Heart right ventricle (tissue), 16 donors: ENCODE measurements around the gene NEO1. TPM values are rescaled to one million over a fixed set of nuclear protein-coding genes. Genes with fewer than 3 reads are reported as not detected.

Experiments used
- ATAC-seq, 8 donors: fragments of 200-7000 bp; cut with Tn5 transposase; one replicate each; pipeline ENCODE4 v1.9.1; 2020; ENCODE audit warnings: mild to moderate bottlenecking in 8 of 8, moderate library complexity in 8 of 8, moderate number of reproducible peaks in 1 of 8
- DNase-seq, 2 donors: peaks; one replicate each; pipeline ENCODE4 v3.0.0-alpha.2; 2020
- H3K27ac ChIP-seq, 10 donors: fragments of 200-600 bp; sonication (generic) in 2 of 10; one replicate each; pipeline versions ENCODE4 v1.5.0 to v1.8.0; 2020 to 2022; ENCODE audit warnings: mild to moderate bottlenecking in 3 of 10
- H3K27me3 ChIP-seq, 7 donors: fragments of 200-600 bp; one replicate each; pipeline ENCODE4 v1.8.0; 2021 to 2022; ENCODE audit warnings: mild to moderate bottlenecking in 2 of 7
- H3K36me3 ChIP-seq, 9 donors: fragments of 200-600 bp; sonication (generic) in 1 of 9; one replicate each; pipeline versions ENCODE4 v1.5.0 to v1.8.0; 2020 to 2022; ENCODE audit warnings: mild to moderate bottlenecking in 2 of 9
- H3K4me1 ChIP-seq, 9 donors: fragments of 200-600 bp; sonication (generic) in 1 of 9; one replicate each; pipeline versions ENCODE4 v1.5.0 to v1.8.0; 2020 to 2022; ENCODE audit warnings: mild to moderate bottlenecking in 4 of 9
- H3K4me3 ChIP-seq, 10 donors: fragments of 200-600 bp; sonication (generic) in 2 of 10; one replicate each; pipeline versions ENCODE4 v1.5.0 to v1.8.0; 2020 to 2022; ENCODE audit warnings: mild to moderate bottlenecking in 7 of 10, moderate library complexity in 2 of 10
- H3K9me3 ChIP-seq, 11 donors: fragments of 200-600 bp in 10 of 11; sonication (generic) in 2 of 11; one replicate each; pipeline versions ENCODE4 v1.5.0 to v1.8.0; 2013 to 2022; ENCODE audit warnings: mild to moderate bottlenecking in 2 of 11, control low read depth in 1 of 11, moderate library complexity in 1 of 11
- CTCF ChIP-seq, 9 donors: fragments of 200-600 bp; sonication (generic) in 2 of 9; IDR thresholded peaks; one replicate each; pipeline versions ENCODE4 v1.5.0 to v1.8.0; 2021 to 2022; ENCODE audit warnings: antibody characterized with exemption in 9 of 9, mild to moderate bottlenecking in 5 of 9, moderate library complexity in 1 of 9
- WGBS, 2 donors: extraction: QIAGEN DNeasy Blood & Tissue Kit; methylation state at CpG; one replicate each; pipeline ENCODE4 v1.1.7; 2013; ENCODE audit warnings: inconsistent platforms in 1 of 2; 5-methylcytosine and 5-hydroxymethylcytosine counted together
- intact Hi-C, 10 donors: fragments of 100-400 bp; cut with DNase I; formaldehyde crosslinking; loops; one replicate each; pipeline versions ENCODE4 v1.11.1 to v1.14.2; 2022
- polyA plus RNA-seq, 2 donors: library from polyadenylated mRNA; stranded (reverse); fragments of 200-250 nt; gene quantifications; one replicate each; pipeline ENCODE4 v1.2.3, GENCODE V29; 2013
- total RNA-seq, 10 donors: library from RNA; stranded (reverse); fragmentation: NEBNext Ultra II Directional in 3 of 10; extraction: Animal tissue kit (Norgen Biotek cat#: 25700) in 3 of 10; gene quantifications; one replicate each; pipeline versions ENCODE4 v1.2.1 to v1.2.4, GENCODE V29; 2021 to 2023
- donor health status: Arrhythmogenic right ventricular cardiomyopathy.
- donor health status: ischemic (EF 13 %, LVEDD 7.1; RV severe dilation, severe dysfunction).
- donor health status: healthy with polysubstance abuse.
- donor health status: DM: no; HTN: yes; CAD: no.
- donor health status: DM: no; HTN: no; CAD: no.
- donor health status: ischemic (EF 25% LVEDD 6.9; RV normal size, moderate dysfunction).
- donor health status: ischemic (EF 25% LVEDD 5.7; RV mildly dilated, moderate dysfunction).
- donor health status: healthy.
- donor health status: DM: yes; HTN: yes; CAD: no.
- donor health status: Ischemic cardiomyopathy.
- donor health status: ischemic (EF 35%, LVEDD 5.7; RV mildly dilated, moderate dysfunction).
- donor health status: nonischemic (EF 11% LVEDD 7.7; RV severe dilation, severe dysfunction).
- donor health status: DM: yes; HTN: yes; CAD: no.
- donor health status: PGD.
- donor health status: ischemic (EF 29% LVEDD 5.4; RV normal size, mild dysfunction).
- donor health status: nonischemic (EF 23%, LVEDD 6.1; RV moderate dilation, normal function).

The NEO1 gene
- total and polyA plus RNA-seq, 12 donors = 3.4 to 16.9 (median 11.6) TPM

GRCh38 chr15:73058437-73058836 is 6.2 kb downstream of the NEO1 start:
- intact Hi-C loops = loop anchor here in 1 of 10 donors (10.0 kb wide), 2 partner anchors 274 to 684 kb away; partner anchors contain the start of genes ADPGK and HEXA
- H3K4me1 ChIP-seq = peaks cover 0 to 8% (median 5%) of the 10 kb centered on the region in 9 donors

GRCh38 chr15:73065114-73065513 is 12.9 kb downstream of the NEO1 start:
- no peak for DNase-seq
- Histone ChIP-seq H3K4me3 (no peak overlapping the region), H3K4me1 (no peaks in the 10 kb centered on the region), H3K27ac (no peak overlapping the region), H3K36me3 (no peaks in the 10 kb centered on the region), H3K27me3 (peaks cover 0 to 25% (median 6%) of the 10 kb centered on the region in 7 donors), H3K9me3 (no peaks in the 10 kb centered on the region)
- no peak for TF ChIP-seq CTCF (IDR thresholded peaks at IDR 0.05)
- WGBS, 2 donors = 91 to 94% methylated on average over 2 of the region's 2 CpGs
- intact Hi-C loops = no loop called here
- no peak for ATAC-seq

More at GRCh38 chr15:73058437-73058836, 6.2 kb downstream of the NEO1 start:
- no peak for ATAC-seq
- Histone ChIP-seq H3K27ac (no peak overlapping the region), H3K4me3 (no peak overlapping the region), H3K27me3 (peaks cover 0 to 59% (median 5%) of the 10 kb centered on the region in 7 donors), H3K9me3 (no peaks in the 10 kb centered on the region), H3K36me3 (no peaks in the 10 kb centered on the region)
- TF ChIP-seq CTCF (IDR thresholded peaks at IDR 0.05) = no peak
- DNase-seq = no peak

- no peak overlapping the region for H3K4me3 ChIP-seq
- no peaks in the 10 kb centered on the region for H3K4me1 ChIP-seq
- peaks cover 0 to 35% (median 9%) of the 10 kb centered on the region in 7 donors for H3K27me3 ChIP-seq
- DNase-seq (no peak), ATAC-seq (no peak)
- H3K27ac ChIP-seq = no peak overlapping the region
- no peaks in the 10 kb centered on the region for H3K36me3 ChIP-seq
- no peak for TF ChIP-seq CTCF (IDR thresholded peaks at IDR 0.05)
- intact Hi-C loops = no loop called here
- H3K9me3 ChIP-seq = no peaks in the 10 kb centered on the region
- 83 to 89% methylated on average over 5 of the region's 5 CpGs for WGBS, 2 donors
These were observed 16.8 kb downstream of the NEO1 start for GRCh38 chr15:73069109-73069508.

GRCh38 chr15:73072894-73073293 is 20.6 kb downstream of the NEO1 start:
- no peak for TF ChIP-seq CTCF (IDR thresholded peaks at IDR 0.05)
- Histone ChIP-seq H3K4me3 (no peak overlapping the region), H3K4me1 (peaks cover 0 to 16% (median 0%) of the 10 kb centered on the region in 9 donors), H3K27ac (no peak overlapping the region), H3K36me3 (no peaks in the 10 kb centered on the region), H3K27me3 (peaks cover 0 to 59% (median 22%) of the 10 kb centered on the region in 7 donors), H3K9me3 (no peaks in the 10 kb centered on the region)
- 96 to 100% methylated on average over 3 of the region's 3 CpGs for WGBS, 2 donors
- DNase-seq = no peak
- ATAC-seq = no peak
- intact Hi-C loops = loop anchor here in 1 of 10 donors (10.0 kb wide), 1 partner anchor 348 kb away; no protein-coding TSS in a partner anchor
